ENCODE data around the gene CAPZA2. TPM values are rescaled to one million over a fixed set of nuclear protein-coding genes. Genes with fewer than 3 reads are reported as not detected.

Gene CAPZA2
- polyA plus RNA-seq, 2 of the 4 experiments (the other 2 are of a cell fraction) = 151 to 213 TPM

DNA sequence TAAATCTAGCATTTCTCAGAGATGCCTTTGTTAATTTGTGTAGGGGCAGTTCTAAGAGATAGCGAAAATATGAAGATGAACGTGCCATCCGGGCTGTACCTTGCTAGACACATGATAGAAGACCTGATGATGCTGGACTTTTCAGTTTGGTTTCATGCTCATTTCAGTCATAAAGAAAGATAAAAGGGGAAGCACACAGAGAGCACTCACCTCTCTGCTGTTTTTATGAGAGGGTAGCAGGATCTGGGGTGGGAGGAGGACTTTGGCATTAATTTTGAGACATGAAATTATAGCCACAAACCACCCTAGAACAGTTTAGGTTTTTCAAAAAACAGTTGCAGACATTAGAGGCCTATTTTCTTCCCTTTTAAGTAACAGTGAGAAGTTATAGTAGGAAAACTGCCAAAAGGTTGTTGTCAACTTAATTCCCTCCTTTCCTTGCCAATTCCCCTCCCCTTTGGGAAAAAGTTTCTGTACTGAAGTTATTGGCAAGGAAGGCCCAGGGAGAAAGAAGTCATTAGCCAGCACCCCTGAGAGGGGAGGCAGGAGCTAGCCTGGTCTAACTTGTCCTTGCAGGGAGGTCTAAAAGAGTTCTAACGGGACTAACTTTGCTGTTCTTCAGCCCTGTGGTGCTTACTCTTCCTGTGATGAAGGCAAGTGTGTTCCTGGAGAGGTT, 93.6 kb downstream of the CAPZA2 start:
- POLR2A ChIA-PET = no interaction called here

DNA sequence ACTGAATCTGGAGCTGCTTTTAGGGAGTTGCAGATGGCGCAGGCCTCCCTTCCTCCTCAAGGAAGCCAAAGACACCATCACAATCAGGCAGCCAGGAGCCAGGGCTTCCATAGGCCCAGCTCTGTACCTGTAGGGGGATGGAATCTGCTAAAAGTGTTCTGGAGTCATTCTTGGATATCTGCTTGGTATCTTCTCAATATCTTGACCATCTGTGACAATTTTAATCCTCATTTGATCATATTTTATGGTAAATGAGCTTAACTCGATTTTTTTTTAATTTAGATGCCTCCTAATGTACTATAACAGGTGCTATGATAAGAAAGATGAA, 94.1 kb downstream of the CAPZA2 start:
- DNase-seq (ENCODE audit: low read depth in 1 of 2, low spot score in 1 of 2) = no peak
- TF ChIP-seq HOXB5 (CRISPR knock-in tag; IDR thresholded peaks at IDR 0.05) = no peak
- TF ChIP-seq BHLHE40 (IDR thresholded peaks at IDR 0.05; ENCODE audit: low read depth, low read length) = no peak
- no peak for TF ChIP-seq MYC (IDR thresholded peaks at IDR 0.05; ENCODE audit: borderline replicate concordance, low read length)
- TF ChIP-seq, protein P1, sequence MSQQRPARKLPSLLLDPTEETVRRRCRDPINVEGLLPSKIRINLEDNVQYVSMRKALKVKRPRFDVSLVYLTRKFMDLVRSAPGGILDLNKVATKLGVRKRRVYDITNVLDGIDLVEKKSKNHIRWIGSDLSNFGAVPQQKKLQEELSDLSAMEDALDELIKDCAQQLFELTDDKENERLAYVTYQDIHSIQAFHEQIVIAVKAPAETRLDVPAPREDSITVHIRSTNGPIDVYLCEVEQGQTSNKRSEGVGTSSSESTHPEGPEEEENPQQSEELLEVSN (IDR thresholded peaks at IDR 0.05; ENCODE audit: borderline replicate concordance, low read depth) = no peak
- TF ChIP-seq, protein P2, sequence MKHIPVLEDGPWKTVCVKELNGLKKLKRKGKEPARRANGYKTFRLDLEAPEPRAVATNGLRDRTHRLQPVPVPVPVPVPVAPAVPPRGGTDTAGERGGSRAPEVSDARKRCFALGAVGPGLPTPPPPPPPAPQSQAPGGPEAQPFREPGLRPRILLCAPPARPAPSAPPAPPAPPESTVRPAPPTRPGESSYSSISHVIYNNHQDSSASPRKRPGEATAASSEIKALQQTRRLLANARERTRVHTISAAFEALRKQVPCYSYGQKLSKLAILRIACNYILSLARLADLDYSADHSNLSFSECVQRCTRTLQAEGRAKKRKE (CRISPR knock-in tag; IDR thresholded peaks at IDR 0.05; ENCODE audit: low read depth) = no peak
- no peak for TF ChIP-seq RFX5 (IDR thresholded peaks at IDR 0.05)
- TF ChIP-seq, protein P3, sequence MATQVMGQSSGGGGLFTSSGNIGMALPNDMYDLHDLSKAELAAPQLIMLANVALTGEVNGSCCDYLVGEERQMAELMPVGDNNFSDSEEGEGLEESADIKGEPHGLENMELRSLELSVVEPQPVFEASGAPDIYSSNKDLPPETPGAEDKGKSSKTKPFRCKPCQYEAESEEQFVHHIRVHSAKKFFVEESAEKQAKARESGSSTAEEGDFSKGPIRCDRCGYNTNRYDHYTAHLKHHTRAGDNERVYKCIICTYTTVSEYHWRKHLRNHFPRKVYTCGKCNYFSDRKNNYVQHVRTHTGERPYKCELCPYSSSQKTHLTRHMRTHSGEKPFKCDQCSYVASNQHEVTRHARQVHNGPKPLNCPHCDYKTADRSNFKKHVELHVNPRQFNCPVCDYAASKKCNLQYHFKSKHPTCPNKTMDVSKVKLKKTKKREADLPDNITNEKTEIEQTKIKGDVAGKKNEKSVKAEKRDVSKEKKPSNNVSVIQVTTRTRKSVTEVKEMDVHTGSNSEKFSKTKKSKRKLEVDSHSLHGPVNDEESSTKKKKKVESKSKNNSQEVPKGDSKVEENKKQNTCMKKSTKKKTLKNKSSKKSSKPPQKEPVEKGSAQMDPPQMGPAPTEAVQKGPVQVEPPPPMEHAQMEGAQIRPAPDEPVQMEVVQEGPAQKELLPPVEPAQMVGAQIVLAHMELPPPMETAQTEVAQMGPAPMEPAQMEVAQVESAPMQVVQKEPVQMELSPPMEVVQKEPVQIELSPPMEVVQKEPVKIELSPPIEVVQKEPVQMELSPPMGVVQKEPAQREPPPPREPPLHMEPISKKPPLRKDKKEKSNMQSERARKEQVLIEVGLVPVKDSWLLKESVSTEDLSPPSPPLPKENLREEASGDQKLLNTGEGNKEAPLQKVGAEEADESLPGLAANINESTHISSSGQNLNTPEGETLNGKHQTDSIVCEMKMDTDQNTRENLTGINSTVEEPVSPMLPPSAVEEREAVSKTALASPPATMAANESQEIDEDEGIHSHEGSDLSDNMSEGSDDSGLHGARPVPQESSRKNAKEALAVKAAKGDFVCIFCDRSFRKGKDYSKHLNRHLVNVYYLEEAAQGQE (IDR thresholded peaks at IDR 0.05) = no peak
- TF ChIP-seq, protein P4, sequence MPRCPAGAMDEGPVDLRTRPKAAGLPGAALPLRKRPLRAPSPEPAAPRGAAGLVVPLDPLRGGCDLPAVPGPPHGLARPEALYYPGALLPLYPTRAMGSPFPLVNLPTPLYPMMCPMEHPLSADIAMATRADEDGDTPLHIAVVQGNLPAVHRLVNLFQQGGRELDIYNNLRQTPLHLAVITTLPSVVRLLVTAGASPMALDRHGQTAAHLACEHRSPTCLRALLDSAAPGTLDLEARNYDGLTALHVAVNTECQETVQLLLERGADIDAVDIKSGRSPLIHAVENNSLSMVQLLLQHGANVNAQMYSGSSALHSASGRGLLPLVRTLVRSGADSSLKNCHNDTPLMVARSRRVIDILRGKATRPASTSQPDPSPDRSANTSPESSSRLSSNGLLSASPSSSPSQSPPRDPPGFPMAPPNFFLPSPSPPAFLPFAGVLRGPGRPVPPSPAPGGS (IDR thresholded peaks at IDR 0.05) = no peak
- FAIRE-seq = no peak
- CTCF ChIA-PET = interaction anchor here (1.0 to 2.0 kb wide), 4 partner anchors 24 to 32 kb away, joined by 3 to 9 read pairs (median 4); no protein-coding TSS in a partner anchor
- ATAC-seq = no peak
- Histone ChIP-seq H3K27ac (no peak overlapping the region), H3K4me1 (peaks cover 26% of the 10 kb centered on the region), H3K9me3 (no peaks in the 10 kb centered on the region), H3K4me3 (no peak overlapping the region), H3K4me2 (no peak overlapping the region)
- POLR2A ChIA-PET = interaction anchor here (0.6 kb wide), 1 partner anchor 8 kb away, joined by 6 read pairs; no protein-coding TSS in a partner anchor
- 89% methylated on average over 2 of the region's 2 CpGs for WGBS (ENCODE audit: missing lambda C conversion rate)

More for the DNA sequence above, 93.6 kb downstream of the CAPZA2 start:
- Histone ChIP-seq H3K9me3 (no peaks in the 10 kb centered on the region), H3K4me3 (no peak overlapping the region), H3K4me2 (0 out of 3 replicates have a peak overlapping the region, but pooled peaks have one; percentile 73), H3K4me1 (peaks cover 26% of the 10 kb centered on the region), H3K27ac (no peak overlapping the region)
- no peak for TF ChIP-seq RCOR1 (IDR thresholded peaks at IDR 0.05; ENCODE audit: low read depth, low read length)
- no peak for TF ChIP-seq RARB (CRISPR knock-in tag; IDR thresholded peaks at IDR 0.05)
- TF ChIP-seq FOXS1 (CRISPR knock-in tag; IDR thresholded peaks at IDR 0.05) = no peak
- no peak for TF ChIP-seq FOSB (CRISPR knock-in tag; IDR thresholded peaks at IDR 0.05)
- TF ChIP-seq POLR2AphosphoS2 (conservative IDR thresholded peaks at IDR 0.05; ENCODE audit: low read length) = no peak
- TF ChIP-seq CHD2 (IDR thresholded peaks at IDR 0.05; ENCODE audit: low read length, partially characterized antibody) = no peak
- no peak for TF ChIP-seq MAFK (IDR thresholded peaks at IDR 0.05; ENCODE audit: partially characterized antibody)
- no peak for TF ChIP-seq MYC (IDR thresholded peaks at IDR 0.05; ENCODE audit: borderline replicate concordance, low read length)
- TF ChIP-seq, protein P5, sequence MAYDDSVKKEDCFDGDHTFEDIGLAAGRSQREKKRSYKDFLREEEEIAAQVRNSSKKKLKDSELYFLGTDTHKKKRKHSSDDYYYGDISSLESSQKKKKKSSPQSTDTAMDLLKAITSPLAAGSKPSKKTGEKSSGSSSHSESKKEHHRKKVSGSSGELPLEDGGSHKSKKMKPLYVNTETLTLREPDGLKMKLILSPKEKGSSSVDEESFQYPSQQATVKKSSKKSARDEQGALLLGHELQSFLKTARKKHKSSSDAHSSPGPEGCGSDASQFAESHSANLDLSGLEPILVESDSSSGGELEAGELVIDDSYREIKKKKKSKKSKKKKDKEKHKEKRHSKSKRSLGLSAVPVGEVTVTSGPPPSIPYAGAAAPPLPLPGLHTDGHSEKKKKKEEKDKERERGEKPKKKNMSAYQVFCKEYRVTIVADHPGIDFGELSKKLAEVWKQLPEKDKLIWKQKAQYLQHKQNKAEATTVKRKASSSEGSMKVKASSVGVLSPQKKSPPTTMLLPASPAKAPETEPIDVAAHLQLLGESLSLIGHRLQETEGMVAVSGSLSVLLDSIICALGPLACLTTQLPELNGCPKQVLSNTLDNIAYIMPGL (CRISPR knock-in tag; IDR thresholded peaks at IDR 0.05; ENCODE audit: borderline replicate concordance) = no peak
- TF ChIP-seq EP300 (IDR thresholded peaks at IDR 0.05) = no peak
- TF ChIP-seq RFX5 (IDR thresholded peaks at IDR 0.05) = no peak
- TF ChIP-seq, protein P6, sequence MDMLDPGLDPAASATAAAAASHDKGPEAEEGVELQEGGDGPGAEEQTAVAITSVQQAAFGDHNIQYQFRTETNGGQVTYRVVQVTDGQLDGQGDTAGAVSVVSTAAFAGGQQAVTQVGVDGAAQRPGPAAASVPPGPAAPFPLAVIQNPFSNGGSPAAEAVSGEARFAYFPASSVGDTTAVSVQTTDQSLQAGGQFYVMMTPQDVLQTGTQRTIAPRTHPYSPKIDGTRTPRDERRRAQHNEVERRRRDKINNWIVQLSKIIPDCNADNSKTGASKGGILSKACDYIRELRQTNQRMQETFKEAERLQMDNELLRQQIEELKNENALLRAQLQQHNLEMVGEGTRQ (IDR thresholded peaks at IDR 0.05) = no peak
- TF ChIP-seq PHF8 (IDR thresholded peaks at IDR 0.05; ENCODE audit: borderline replicate concordance, low read depth) = no peak
- TF ChIP-seq, protein P7, sequence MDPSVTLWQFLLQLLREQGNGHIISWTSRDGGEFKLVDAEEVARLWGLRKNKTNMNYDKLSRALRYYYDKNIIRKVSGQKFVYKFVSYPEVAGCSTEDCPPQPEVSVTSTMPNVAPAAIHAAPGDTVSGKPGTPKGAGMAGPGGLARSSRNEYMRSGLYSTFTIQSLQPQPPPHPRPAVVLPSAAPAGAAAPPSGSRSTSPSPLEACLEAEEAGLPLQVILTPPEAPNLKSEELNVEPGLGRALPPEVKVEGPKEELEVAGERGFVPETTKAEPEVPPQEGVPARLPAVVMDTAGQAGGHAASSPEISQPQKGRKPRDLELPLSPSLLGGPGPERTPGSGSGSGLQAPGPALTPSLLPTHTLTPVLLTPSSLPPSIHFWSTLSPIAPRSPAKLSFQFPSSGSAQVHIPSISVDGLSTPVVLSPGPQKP (IDR thresholded peaks at IDR 0.05; ENCODE audit: low read depth, low read length) = no peak
- no peak for TF ChIP-seq JUNB (IDR thresholded peaks at IDR 0.05)
- TF ChIP-seq EHF (CRISPR knock-in tag; IDR thresholded peaks at IDR 0.05) = no peak
- 92% methylated on average over 4 of the region's 4 CpGs for WGBS (ENCODE audit: missing lambda C conversion rate)
- no peak for DNase-seq (ENCODE audit: low read depth in 1 of 2, low spot score in 1 of 2)
- CTCF ChIA-PET = interaction anchor here (1.3 to 2.0 kb wide), 3 partner anchors 25 to 32 kb away, joined by 4 to 9 read pairs (median 5); no protein-coding TSS in a partner anchor
- ATAC-seq = no peak
- no peak for FAIRE-seq

Measured in A549 (cell line).